ENCODE results near the gene POTEC.
"Not testable (repeated sequence)": the region's sequence is repeated elsewhere in the genome, so short reads cannot be mapped to it uniquely, and the experiment has no call there.

The POTEC gene

DNA sequence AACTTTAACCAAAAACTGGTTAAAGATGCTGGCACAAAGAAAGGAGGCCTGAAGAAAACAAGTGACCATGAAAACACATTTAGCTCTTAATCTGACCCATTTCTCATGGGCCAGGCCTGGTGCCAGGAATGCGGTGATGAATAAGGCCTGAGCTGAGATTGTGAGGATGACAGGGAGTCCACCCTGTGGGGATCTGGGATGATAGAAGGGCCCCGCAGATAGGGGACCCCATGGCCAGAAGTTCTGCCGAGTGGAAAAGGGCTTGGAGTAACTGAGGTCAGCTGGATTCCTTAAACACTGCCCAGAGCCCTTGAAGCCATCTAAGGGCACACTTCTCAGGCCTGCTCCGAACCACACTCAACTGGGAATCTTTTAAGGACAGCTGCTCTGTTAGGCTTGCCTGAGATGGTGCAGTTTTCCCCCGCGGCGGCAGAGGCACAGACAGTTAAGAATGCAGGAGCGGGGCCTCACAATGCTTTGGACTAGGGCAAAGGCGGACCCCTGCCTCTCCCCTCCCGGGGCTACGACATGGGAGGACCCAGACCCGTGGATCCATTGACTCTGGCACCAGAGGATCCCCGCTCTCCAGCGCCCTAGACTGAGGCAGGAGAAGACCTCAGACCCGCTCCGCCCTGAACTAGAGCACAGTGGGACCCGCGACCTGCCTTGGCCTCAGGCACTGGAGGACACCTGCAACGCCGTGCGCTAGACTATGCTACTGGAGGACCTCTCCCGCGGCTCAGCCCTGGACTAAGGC is 70.0 kb downstream of the POTEC start:
- H3F3A ChIP-seq (ENCODE audit: insufficient read depth, low read length); H3K9me2 ChIP-seq (ENCODE audit: low read depth, low read length); H3K79me2 ChIP-seq (ENCODE audit: insufficient read depth, low read length); H3K27me3 ChIP-seq (ENCODE audit: insufficient read depth, low read length); H3K9ac ChIP-seq (ENCODE audit: low read length); H3K4me2 ChIP-seq (ENCODE audit: low read length); H3K4me1 ChIP-seq (ENCODE audit: insufficient read depth, low read length, severe bottlenecking); H2AFZ ChIP-seq (ENCODE audit: low read length); H3K27ac ChIP-seq (ENCODE audit: low read depth, low read length, poor library complexity, severe bottlenecking); H3K36me3 ChIP-seq (ENCODE audit: insufficient read depth, low read length); H4K20me1 ChIP-seq (ENCODE audit: insufficient read depth, low read length); H3K9me3 ChIP-seq (ENCODE audit: low read length); H3K4me3 ChIP-seq (ENCODE audit: low read depth, low read length, poor library complexity, severe bottlenecking): not testable (repeated sequence)

DNA sequence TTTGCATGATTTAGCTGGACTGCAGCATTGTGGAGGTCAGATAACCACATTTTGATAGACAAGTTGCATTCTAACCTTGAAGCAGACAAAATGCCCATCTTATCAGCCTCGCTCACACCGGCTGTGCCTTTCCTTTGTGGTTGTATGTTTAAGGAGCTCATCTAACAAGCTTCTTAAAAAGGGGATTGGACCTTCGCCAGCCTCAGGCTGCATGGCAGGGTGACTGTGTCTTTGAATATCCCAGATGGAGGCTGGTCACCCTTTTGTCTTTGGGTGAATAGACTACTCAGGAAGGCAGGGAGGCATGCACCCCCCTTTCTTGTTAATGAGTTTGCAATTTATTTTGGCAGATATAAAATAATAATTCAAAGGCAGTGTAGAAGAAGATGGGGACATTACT is 72.1 kb downstream of the POTEC start:
- not testable (repeated sequence) for H4K20me1 ChIP-seq (ENCODE audit: insufficient read depth, low read length); H3K9me2 ChIP-seq (ENCODE audit: low read depth, low read length); H3K4me2 ChIP-seq (ENCODE audit: low read length); H3K4me1 ChIP-seq (ENCODE audit: insufficient read depth, low read length, severe bottlenecking); H3K36me3 ChIP-seq (ENCODE audit: insufficient read depth, low read length); H3K27me3 ChIP-seq (ENCODE audit: insufficient read depth, low read length); H2AFZ ChIP-seq (ENCODE audit: low read length); H3K9me3 ChIP-seq (ENCODE audit: low read length); H3K79me2 ChIP-seq (ENCODE audit: insufficient read depth, low read length); H3K27ac ChIP-seq (ENCODE audit: low read depth, low read length, poor library complexity, severe bottlenecking); H3F3A ChIP-seq (ENCODE audit: insufficient read depth, low read length); H3K9ac ChIP-seq (ENCODE audit: low read length); H3K4me3 ChIP-seq (ENCODE audit: low read depth, low read length, poor library complexity, severe bottlenecking)

DNA sequence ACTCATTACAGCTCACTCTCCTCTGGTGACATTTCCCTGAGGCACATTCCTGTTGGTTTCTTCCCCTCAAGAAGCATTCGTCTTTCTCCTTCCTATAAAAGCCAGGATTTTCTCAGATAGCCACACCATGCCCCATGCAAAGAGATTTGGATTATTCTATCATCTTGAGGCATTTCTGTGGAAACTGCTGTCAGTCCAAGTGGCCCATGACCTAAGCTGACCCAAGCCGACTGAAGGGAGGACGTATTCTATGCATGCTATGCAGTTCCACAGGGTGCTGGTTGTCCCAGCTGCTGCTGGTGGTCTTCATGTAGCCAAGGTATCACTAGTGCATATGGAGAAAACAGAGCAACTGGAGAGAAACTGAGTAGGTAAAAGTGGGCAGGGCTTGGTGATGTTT is 73.0 kb downstream of the POTEC start:
- H3K4me1 ChIP-seq (ENCODE audit: insufficient read depth, low read length, severe bottlenecking); H3K27ac ChIP-seq (ENCODE audit: low read depth, low read length, poor library complexity, severe bottlenecking); H3K9ac ChIP-seq (ENCODE audit: low read length); H3K27me3 ChIP-seq (ENCODE audit: insufficient read depth, low read length); H4K20me1 ChIP-seq (ENCODE audit: insufficient read depth, low read length); H3K4me2 ChIP-seq (ENCODE audit: low read length); H3K36me3 ChIP-seq (ENCODE audit: insufficient read depth, low read length); H3K79me2 ChIP-seq (ENCODE audit: insufficient read depth, low read length); H3K9me3 ChIP-seq (ENCODE audit: low read length); H2AFZ ChIP-seq (ENCODE audit: low read length); H3K9me2 ChIP-seq (ENCODE audit: low read depth, low read length); H3F3A ChIP-seq (ENCODE audit: insufficient read depth, low read length); H3K4me3 ChIP-seq (ENCODE audit: low read depth, low read length, poor library complexity, severe bottlenecking): not testable (repeated sequence)

DNA sequence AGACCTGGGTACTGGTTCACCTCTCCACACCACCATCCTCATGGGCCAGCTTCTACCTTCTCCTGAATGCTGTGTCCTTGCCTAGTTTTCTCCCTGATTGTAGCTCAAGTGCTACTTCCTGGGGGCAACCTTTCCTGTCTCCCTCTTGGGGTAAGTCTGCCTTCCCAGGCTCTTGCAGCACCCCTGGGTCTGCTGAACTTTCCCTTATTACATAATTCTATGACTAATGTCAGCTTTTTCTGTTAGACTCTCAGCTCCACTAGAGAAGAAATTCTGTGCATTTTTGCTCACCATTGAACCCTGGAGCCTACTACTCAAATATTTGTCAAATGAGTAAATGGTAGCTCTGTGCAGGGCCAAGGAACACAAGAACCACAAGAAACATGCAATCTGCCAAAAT is 73.4 kb downstream of the POTEC start:
- not testable (repeated sequence) for H3K4me2 ChIP-seq (ENCODE audit: low read length); H3K36me3 ChIP-seq (ENCODE audit: insufficient read depth, low read length); H3K27ac ChIP-seq (ENCODE audit: low read depth, low read length, poor library complexity, severe bottlenecking)

DNA sequence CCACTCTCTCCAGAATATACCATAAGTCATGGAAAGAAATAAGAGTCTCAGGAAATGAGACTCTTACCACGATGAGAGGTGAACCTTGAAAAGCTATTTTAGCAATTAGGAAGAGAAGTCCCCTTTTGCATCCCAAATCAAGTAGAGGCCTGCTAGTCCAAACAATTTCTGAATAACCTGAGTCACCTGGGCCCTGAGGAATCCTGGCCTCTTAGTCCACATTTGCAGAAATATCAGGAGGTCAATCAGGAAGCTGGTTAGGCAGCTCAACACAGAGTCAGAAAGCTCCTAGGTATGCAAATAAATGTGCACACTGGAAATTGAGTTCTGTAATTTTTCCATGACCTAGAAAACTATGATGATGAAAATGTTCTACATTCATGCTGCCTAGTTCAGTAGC is 77.4 kb downstream of the POTEC start:
- H4K20me1 ChIP-seq (ENCODE audit: insufficient read depth, low read length); H3K27ac ChIP-seq (ENCODE audit: low read depth, low read length, poor library complexity, severe bottlenecking); H2AFZ ChIP-seq (ENCODE audit: low read length); H3K9ac ChIP-seq (ENCODE audit: low read length); H3K4me1 ChIP-seq (ENCODE audit: insufficient read depth, low read length, severe bottlenecking); H3K9me3 ChIP-seq (ENCODE audit: low read length); H3K9me2 ChIP-seq (ENCODE audit: low read depth, low read length); H3K4me2 ChIP-seq (ENCODE audit: low read length); H3F3A ChIP-seq (ENCODE audit: insufficient read depth, low read length); H3K4me3 ChIP-seq (ENCODE audit: low read depth, low read length, poor library complexity, severe bottlenecking); H3K36me3 ChIP-seq (ENCODE audit: insufficient read depth, low read length); H3K79me2 ChIP-seq (ENCODE audit: insufficient read depth, low read length); H3K27me3 ChIP-seq (ENCODE audit: insufficient read depth, low read length): not testable (repeated sequence)

More for the DNA sequence above, 73.4 kb downstream of the POTEC start:
- not testable (repeated sequence) for H3F3A ChIP-seq (ENCODE audit: insufficient read depth, low read length); H3K27me3 ChIP-seq (ENCODE audit: insufficient read depth, low read length); H3K9me3 ChIP-seq (ENCODE audit: low read length); H3K79me2 ChIP-seq (ENCODE audit: insufficient read depth, low read length); H3K4me3 ChIP-seq (ENCODE audit: low read depth, low read length, poor library complexity, severe bottlenecking); H4K20me1 ChIP-seq (ENCODE audit: insufficient read depth, low read length); H2AFZ ChIP-seq (ENCODE audit: low read length); H3K4me1 ChIP-seq (ENCODE audit: insufficient read depth, low read length, severe bottlenecking); H3K9me2 ChIP-seq (ENCODE audit: low read depth, low read length); H3K9ac ChIP-seq (ENCODE audit: low read length)
